Stimulated activated CD4-positive, alpha-beta T cell treated with anti-CD3 and anti-CD28 coated beads, TNF-alpha, amount 100 ng/mL, for 24 hours (primary cell): Measurements from ENCODE around the gene MACO1.
"Not testable (repeated sequence)": the region's sequence is repeated elsewhere in the genome, so short reads cannot be mapped to it uniquely, and the experiment has no call there.

Source experiments
- DNase-seq, 3 experiments: peaks; one replicate each; pipeline ENCODE4 v3.0.0-alpha.2; 2020; ENCODE audit warnings: low read depth in 3 of 3

MACO1 gene

GRCh38 chr1:25486602-25487001, 55.9 kb downstream of the MACO1 start:
- no peak for DNase-seq

- peak in 1 of 3 experiments; percentile 24 for DNase-seq
Observed at GRCh38 chr1:25487628-25488027, 56.9 kb downstream of the MACO1 start.

- DNase-seq = no peak
Observed at GRCh38 chr1:25492323-25492722, 61.6 kb downstream of the MACO1 start.

GRCh38 chr1:25494952-25495351, 64.3 kb downstream of the MACO1 start:
- DNase-seq = no peak

GRCh38 chr1:25500694-25501093, 70.0 kb downstream of the MACO1 start:
- DNase-seq = no peak

GRCh38 chr1:25501235-25502058, 70.8 kb downstream of the MACO1 start:
- DNase-seq = no peak

GRCh38 chr1:25502957-25503356, 72.3 kb downstream of the MACO1 start:
- DNase-seq = no peak

- DNase-seq = peak; percentile 20 to 60 (median 43)
Observed at GRCh38 chr1:25503551-25504426, 73.1 kb downstream of the MACO1 start.

GRCh38 chr1:25504706-25505595, 74.3 kb downstream of the MACO1 start:
- no peak for DNase-seq

GRCh38 chr1:25505656-25506385, 75.1 kb downstream of the MACO1 start:
- DNase-seq = no peak

GRCh38 chr1:25506566-25507463, 76.1 kb downstream of the MACO1 start:
- not testable (repeated sequence) for DNase-seq

- DNase-seq = no peak
Observed at GRCh38 chr1:25513666-25514065, 83.0 kb downstream of the MACO1 start.

GRCh38 chr1:25515033-25515432, 84.3 kb downstream of the MACO1 start:
- DNase-seq = no peak

- DNase-seq = no peak
Observed at GRCh38 chr1:25516686-25517085, 86.0 kb downstream of the MACO1 start.

GRCh38 chr1:25517476-25518394, 87.0 kb downstream of the MACO1 start:
- no peak for DNase-seq

GRCh38 chr1:25519624-25520023, 88.9 kb downstream of the MACO1 start:
- DNase-seq = no peak

- DNase-seq = peak; percentile 44 to 62 (median 60)
Observed at GRCh38 chr1:25520446-25521061, 89.9 kb downstream of the MACO1 start.

GRCh38 chr1:25522031-25522655, 91.4 kb downstream of the MACO1 start:
- DNase-seq = no peak
